H1 (cell line): ENCODE results near the gene NKAIN1. TPM values are rescaled to one million over a fixed set of nuclear protein-coding genes. Genes with fewer than 3 reads are reported as not detected.

Source experiments
- GTF2F1 ChIP-seq: IDR thresholded peaks from 2 replicates; pipeline ENCODE4 v1.6.1; 2012; ENCODE audit warnings: low read depth, low read length, improper control_type of control experiment, borderline replicate concordance
- PHF8 ChIP-seq: fragments of 200-600 bp; sonication (generic); conservative IDR thresholded peaks from 2 replicates; pipeline ENCODE4 v1.7.1; 2012; ENCODE audit warnings: low read depth, mild to moderate bottlenecking, inconsistent platforms, low read length, moderate library complexity
- SP2 ChIP-seq: IDR thresholded peaks from 2 replicates; pipeline ENCODE4 v1.6.1; 2012; ENCODE audit warnings: mild to moderate bottlenecking, low read length, inconsistent platforms
- ZNF274 ChIP-seq: IDR thresholded peaks from 2 replicates; pipeline ENCODE4 v1.7.0; 2012; ENCODE audit warnings: low read length, borderline replicate concordance; ENCODE audit errors: extremely low read depth
- polyA plus RNA-seq, 7 experiments: library from polyadenylated mRNA; depleted of rRNA in 3 of 7; stranded (reverse) in 5 of 7; unstranded in 2 of 7; fragments of >200 nt in 5 of 7; fragments of 200-250 nt in 2 of 7; gene quantifications; 1 replicate in 5 of 7; 2 replicates in 1 of 7; 4 replicates in 1 of 7; pipeline versions ENCODE4 v1.2.1 to v1.2.3, GENCODE V29; 2011 to 2013; ENCODE audit warnings: missing spikeins in 2 of 7, mixed read lengths in 2 of 7
- total RNA-seq: library from RNA; stranded (reverse); fragmentation: NEBNext Ultra II Directional; extraction: Animal tissue kit (Norgen Biotek cat#: 25700); gene quantifications from 2 replicates; pipeline ENCODE4 v1.2.1, GENCODE V29; 2021
- TF ChIP-seq, protein P1 (sequence below): IDR thresholded peaks from 2 replicates; pipeline ENCODE4 v1.6.1; 2011; ENCODE audit warnings: low read depth, mild to moderate bottlenecking, low read length; ENCODE audit not compliant: insufficient read depth
- TF ChIP-seq, protein P2 (sequence below): IDR thresholded peaks from 2 replicates; pipeline ENCODE4 v1.6.1; 2012; ENCODE audit warnings: low read length, inconsistent platforms
- TF ChIP-seq, protein P3 (sequence below): IDR thresholded peaks from 2 replicates; pipeline ENCODE4 v1.6.1; 2011; ENCODE audit warnings: low read length, improper control_type of control experiment

NKAIN1 gene
- total and polyA plus RNA-seq, 2 of the 8 experiments (the other 6 are each of a cell fraction or from before 2014, with no cell fraction given): 59.3 to 66.9 TPM

DNA sequence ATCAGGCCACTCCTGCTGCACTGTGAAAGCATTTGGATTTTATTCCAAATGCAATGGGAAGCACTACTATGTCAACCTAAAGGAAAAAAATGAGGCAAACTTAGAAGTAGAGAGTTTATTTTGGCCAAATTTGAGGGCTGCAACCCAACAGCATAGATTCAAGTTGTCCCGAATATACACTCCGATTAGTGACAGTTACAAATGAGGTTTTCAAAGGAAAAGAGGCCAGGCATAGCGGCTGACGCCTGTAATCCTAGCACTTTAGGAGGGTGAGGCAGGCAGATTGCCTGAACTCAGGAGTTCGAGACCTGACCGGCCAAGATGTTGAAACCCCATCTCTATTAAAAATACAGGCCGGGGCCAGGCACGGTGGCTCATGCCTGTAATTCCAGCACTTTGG lies 95.2 kb downstream of the NKAIN1 start (continued):
- TF ChIP-seq, protein P1, sequence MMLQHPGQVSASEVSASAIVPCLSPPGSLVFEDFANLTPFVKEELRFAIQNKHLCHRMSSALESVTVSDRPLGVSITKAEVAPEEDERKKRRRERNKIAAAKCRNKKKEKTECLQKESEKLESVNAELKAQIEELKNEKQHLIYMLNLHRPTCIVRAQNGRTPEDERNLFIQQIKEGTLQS: no peak
- TF ChIP-seq ZNF274 (no peak), SP2 (no peak), PHF8 (no peak), GTF2F1 (no peak)
- TF ChIP-seq, protein P2, sequence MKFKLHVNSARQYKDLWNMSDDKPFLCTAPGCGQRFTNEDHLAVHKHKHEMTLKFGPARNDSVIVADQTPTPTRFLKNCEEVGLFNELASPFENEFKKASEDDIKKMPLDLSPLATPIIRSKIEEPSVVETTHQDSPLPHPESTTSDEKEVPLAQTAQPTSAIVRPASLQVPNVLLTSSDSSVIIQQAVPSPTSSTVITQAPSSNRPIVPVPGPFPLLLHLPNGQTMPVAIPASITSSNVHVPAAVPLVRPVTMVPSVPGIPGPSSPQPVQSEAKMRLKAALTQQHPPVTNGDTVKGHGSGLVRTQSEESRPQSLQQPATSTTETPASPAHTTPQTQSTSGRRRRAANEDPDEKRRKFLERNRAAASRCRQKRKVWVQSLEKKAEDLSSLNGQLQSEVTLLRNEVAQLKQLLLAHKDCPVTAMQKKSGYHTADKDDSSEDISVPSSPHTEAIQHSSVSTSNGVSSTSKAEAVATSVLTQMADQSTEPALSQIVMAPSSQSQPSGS: no peak
- TF ChIP-seq, protein P3, sequence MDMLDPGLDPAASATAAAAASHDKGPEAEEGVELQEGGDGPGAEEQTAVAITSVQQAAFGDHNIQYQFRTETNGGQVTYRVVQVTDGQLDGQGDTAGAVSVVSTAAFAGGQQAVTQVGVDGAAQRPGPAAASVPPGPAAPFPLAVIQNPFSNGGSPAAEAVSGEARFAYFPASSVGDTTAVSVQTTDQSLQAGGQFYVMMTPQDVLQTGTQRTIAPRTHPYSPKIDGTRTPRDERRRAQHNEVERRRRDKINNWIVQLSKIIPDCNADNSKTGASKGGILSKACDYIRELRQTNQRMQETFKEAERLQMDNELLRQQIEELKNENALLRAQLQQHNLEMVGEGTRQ: no peak
